GM23248 (cell line): Measurements from ENCODE around the gene LMOD3. TPM values are rescaled to one million over a fixed set of nuclear protein-coding genes. Genes with fewer than 3 reads are reported as not detected.

ENCODE experiments used
- DNase-seq: peaks from one replicate; pipeline ENCODE4 v3.0.0-alpha.2; 2015
- H2AFZ ChIP-seq: fragments of 200-600 bp; sonication (generic); 2 replicates; pipeline ENCODE4 v1.6.1; 2016; ENCODE audit warnings: antibody characterized with exemption
- H3F3A ChIP-seq: fragments of 200-600 bp; sonication (generic); 2 replicates; pipeline ENCODE4 v1.6.1; 2016; ENCODE audit warnings: mild to moderate bottlenecking, antibody characterized with exemption, mixed run types; ENCODE audit not compliant: insufficient read depth
- H3K27ac ChIP-seq: fragments of 200-600 bp; sonication (generic); 2 replicates; pipeline ENCODE4 v1.5.1; 2016; ENCODE audit warnings: mild to moderate bottlenecking
- H3K27me3 ChIP-seq: fragments of 200-600 bp; sonication (generic); replicated peaks from 2 replicates; pipeline ENCODE4 v1.6.1; 2016; ENCODE audit warnings: mild to moderate bottlenecking; ENCODE audit not compliant: insufficient read depth
- H3K36me3 ChIP-seq: fragments of 200-600 bp; sonication (generic); 2 replicates; pipeline ENCODE4 v1.6.1; 2016; ENCODE audit warnings: low read depth, mild to moderate bottlenecking
- H3K4me1 ChIP-seq: fragments of 200-600 bp; sonication (generic); 2 replicates; pipeline ENCODE4 v1.6.1; 2016; ENCODE audit warnings: mild to moderate bottlenecking; ENCODE audit not compliant: insufficient read depth
- H3K4me2 ChIP-seq: fragments of 200-600 bp; sonication (generic); one replicate; pipeline ENCODE4 v1.6.1; 2016; ENCODE audit warnings: mild to moderate bottlenecking; ENCODE audit not compliant: unreplicated experiment
- H3K4me3 ChIP-seq: fragments of 200-600 bp; sonication (generic); 2 replicates; pipeline ENCODE4 v1.5.1; 2016; ENCODE audit warnings: mild to moderate bottlenecking
- H3K79me2 ChIP-seq: fragments of 200-600 bp; sonication (generic); 2 replicates; pipeline ENCODE4 v1.6.1; 2016; ENCODE audit warnings: mild to moderate bottlenecking; ENCODE audit not compliant: insufficient read depth
- H3K9ac ChIP-seq: fragments of 200-600 bp; sonication (generic); 2 replicates; pipeline ENCODE4 v1.6.1; 2016; ENCODE audit warnings: mild to moderate bottlenecking
- H3K9me2 ChIP-seq: fragments of 200-600 bp; sonication (generic); 2 replicates; pipeline ENCODE4 v1.6.1; 2016; ENCODE audit warnings: mixed run types, mild to moderate bottlenecking, moderate library complexity; ENCODE audit not compliant: insufficient read depth
- H3K9me3 ChIP-seq: fragments of 200-600 bp; sonication (generic); one replicate; pipeline ENCODE4 v1.6.1; 2017; ENCODE audit warnings: low read depth
- H4K20me1 ChIP-seq: fragments of 200-600 bp; sonication (generic); 2 replicates; pipeline ENCODE4 v1.6.0; 2016; ENCODE audit not compliant: insufficient read depth
- EZH2 ChIP-seq: fragments of 200-600 bp; sonication (generic); IDR thresholded peaks from 2 replicates; pipeline ENCODE4 v1.6.1; 2018; ENCODE audit warnings: antibody characterized with exemption, mild to moderate bottlenecking; ENCODE audit not compliant: insufficient read depth, poor library complexity, severe bottlenecking
- EZH2phosphoT487 ChIP-seq: fragments of 200-600 bp; sonication (generic); IDR thresholded peaks from 2 replicates; pipeline ENCODE4 v1.6.1; 2018; ENCODE audit warnings: antibody characterized with exemption, moderate library complexity, mild to moderate bottlenecking, low read depth; ENCODE audit not compliant: insufficient read depth
- WGBS, 2 experiments: methylation state at CpG; one replicate each; pipeline ENCODE4 v1.1.6; 2015 to 2017; ENCODE audit warnings: low lambda C conversion rate in 2 of 2, low coverage in 1 of 2; ENCODE audit errors: missing lambda C conversion rate in 2 of 2; 5-methylcytosine and 5-hydroxymethylcytosine counted together
- in situ Hi-C: fragments of 300-500 bp; cut with MboI; formaldehyde crosslinking; loops from 2 replicates; pipeline ENCODE4 v1.15.0; 2020
- polyA plus RNA-seq: library from polyadenylated mRNA; unstranded; fragments of >200 nt; fragmentation: Nextera tagmentation; extraction: Ambion mirVana; gene quantifications from 2 replicates; pipeline ENCODE4 v1.2.1, GENCODE V29; 2016
- total RNA-seq: library from RNA; depleted of rRNA; stranded (reverse); fragments of >200 nt; shearing (Covaris generic); gene quantifications from 2 replicates; pipeline ENCODE4 v1.2.3, GENCODE V29; 2014

The LMOD3 gene
- total and polyA plus RNA-seq, 2 experiments from 2014 or later, result not detected

- Histone ChIP-seq H3K9ac (no peak overlapping the region), H2AFZ (no peak overlapping the region), H3K36me3 (peaks cover 36% of the 10 kb centered on the region), H3K9me3 (no peaks in the 10 kb centered on the region), H3K4me1 (peaks cover 12% of the 10 kb centered on the region), H3K9me2 (no peaks in the 10 kb centered on the region), H3K4me3 (no peak overlapping the region), H3K27ac (no peak overlapping the region), H4K20me1 (peaks cover 7% of the 10 kb centered on the region; the same call in 1 of the 2 replicates), H3K4me2 (no peak overlapping the region), H3K79me2 (peaks cover 28% of the 10 kb centered on the region), H3F3A (peaks cover 16% of the 10 kb centered on the region), H3K27me3 (no peaks in the 10 kb centered on the region)
- no peak for DNase-seq
- in situ Hi-C loops, result no loop called here
- 91 to 93% methylated on average over 8 of the region's 8 CpGs for WGBS, 2 experiments
- TF ChIP-seq EZH2 (no peak), EZH2phosphoT487 (no peak)
These were observed 17.8 kb downstream of the LMOD3 start for GRCh38 chr3:69104586-69104985.

- H3K79me2 ChIP-seq, result peaks cover 42% of the 10 kb centered on the region
- 96 to 100% methylated on average over 3 of the region's 3 CpGs for WGBS, 2 experiments
- no peak for TF ChIP-seq EZH2
- TF ChIP-seq EZH2phosphoT487, result no peak
These were observed 19.3 kb downstream of the LMOD3 start for GRCh38 chr3:69103123-69103522.

GRCh38 chr3:69102384-69102783 lies 20.0 kb downstream of the LMOD3 start:
- H3K4me3 ChIP-seq, result no peak overlapping the region
- no peak overlapping the region for H3K27ac ChIP-seq
- no peak for DNase-seq
- in situ Hi-C loops, result no loop called here
- no peaks in the 10 kb centered on the region for H3K27me3 ChIP-seq
- no peak overlapping the region for H3K4me2 ChIP-seq
- no peaks in the 10 kb centered on the region for H3K9me2 ChIP-seq
- no peak for TF ChIP-seq EZH2
- TF ChIP-seq EZH2phosphoT487, result no peak
- peaks cover 7% of the 10 kb centered on the region; the same call in 1 of the 2 replicates for H4K20me1 ChIP-seq
- no peaks in the 10 kb centered on the region for H3K9me3 ChIP-seq
- H3F3A ChIP-seq, result peaks cover 16% of the 10 kb centered on the region
- H2AFZ ChIP-seq, result no peak overlapping the region
- peaks cover 48% of the 10 kb centered on the region for H3K79me2 ChIP-seq
- peaks cover 12% of the 10 kb centered on the region for H3K4me1 ChIP-seq
- H3K9ac ChIP-seq, result no peak overlapping the region
- 90 to 96% methylated on average over 4 of the region's 4 CpGs for WGBS, 2 experiments
- H3K36me3 ChIP-seq, result peaks cover 36% of the 10 kb centered on the region

More at GRCh38 chr3:69103123-69103522, 19.3 kb downstream of the LMOD3 start:
- H4K20me1 ChIP-seq, result peaks cover 7% of the 10 kb centered on the region; the same call in 1 of the 2 replicates
- H3K9me2 ChIP-seq, result no peaks in the 10 kb centered on the region
- peaks cover 36% of the 10 kb centered on the region for H3K36me3 ChIP-seq
- in situ Hi-C loops, result no loop called here
- no peak for DNase-seq
- H3K4me3 ChIP-seq, result no peak overlapping the region
- peaks cover 16% of the 10 kb centered on the region for H3F3A ChIP-seq
- H2AFZ ChIP-seq, result no peak overlapping the region
- H3K27ac ChIP-seq, result no peak overlapping the region
- peaks cover 12% of the 10 kb centered on the region for H3K4me1 ChIP-seq
- H3K4me2 ChIP-seq, result no peak overlapping the region
- H3K27me3 ChIP-seq, result no peaks in the 10 kb centered on the region
- H3K9me3 ChIP-seq, result no peaks in the 10 kb centered on the region
- H3K9ac ChIP-seq, result no peak overlapping the region

- in situ Hi-C loops, result no loop called here
- Histone ChIP-seq H4K20me1 (peaks cover 11% of the 10 kb centered on the region; the same call in 1 of the 2 replicates), H3K9me2 (no peaks in the 10 kb centered on the region), H3K27me3 (no peaks in the 10 kb centered on the region), H2AFZ (no peak overlapping the region), H3K27ac (no peak overlapping the region), H3K4me3 (no peak overlapping the region), H3K9me3 (no peaks in the 10 kb centered on the region), H3K4me2 (no peak overlapping the region), H3K9ac (no peak overlapping the region), H3K36me3 (peaks cover 28% of the 10 kb centered on the region), H3K79me2 (peaks cover 74% of the 10 kb centered on the region), H3K4me1 (peaks cover 5% of the 10 kb centered on the region), H3F3A (peaks cover 11% of the 10 kb centered on the region)
- no peak for TF ChIP-seq EZH2phosphoT487
- TF ChIP-seq EZH2, result no peak
- WGBS, 2 experiments, result 75% methylated on average over 4 of the region's 4 CpGs
- DNase-seq, result no peak
These were observed 22.8 kb downstream of the LMOD3 start for GRCh38 chr3:69099576-69099975.
